H1 (cell line): ENCODE measurements around the gene CNNM3. TPM values are rescaled to one million over a fixed set of nuclear protein-coding genes. Genes with fewer than 3 reads are reported as not detected.

Experiments
- FOSL1 ChIP-seq: IDR thresholded peaks from 2 replicates; pipeline ENCODE4 v1.6.1; 2011; ENCODE audit warnings: mild to moderate bottlenecking, low read depth, low read length, moderate library complexity; ENCODE audit not compliant: insufficient read depth
- JUN ChIP-seq: IDR thresholded peaks from 2 replicates; pipeline ENCODE4 v1.6.1; 2011; ENCODE audit warnings: low read depth, mild to moderate bottlenecking, improper control_type of control experiment, low read length
- POLR2AphosphoS5 ChIP-seq: IDR thresholded peaks from 2 replicates; pipeline ENCODE4 v1.6.1; 2011; ENCODE audit warnings: low read depth, low read length
- SIRT6 ChIP-seq: IDR thresholded peaks from one replicate; pipeline ENCODE4 v1.7.1; 2012; ENCODE audit warnings: low read length, inconsistent platforms
- TAF7 ChIP-seq: optimal IDR thresholded peaks from 2 replicates; pipeline ENCODE3; 2011; ENCODE audit warnings: low read depth, mild to moderate bottlenecking, inconsistent platforms, low read length, moderate library complexity, borderline replicate concordance
- polyA plus RNA-seq, 7 experiments: library from polyadenylated mRNA; depleted of rRNA in 3 of 7; stranded (reverse) in 5 of 7; unstranded in 2 of 7; fragments of >200 nt in 5 of 7; fragments of 200-250 nt in 2 of 7; gene quantifications; 1 replicate in 5 of 7; 2 replicates in 1 of 7; 4 replicates in 1 of 7; pipeline versions ENCODE4 v1.2.1 to v1.2.3, GENCODE V29; 2011 to 2013; ENCODE audit warnings: missing spikeins in 2 of 7, mixed read lengths in 2 of 7
- total RNA-seq: library from RNA; stranded (reverse); fragmentation: NEBNext Ultra II Directional; extraction: Animal tissue kit (Norgen Biotek cat#: 25700); gene quantifications from 2 replicates; pipeline ENCODE4 v1.2.1, GENCODE V29; 2021

CNNM3 gene
- total and polyA plus RNA-seq, 2 of the 8 experiments (the other 6 are each of a cell fraction or from before 2014, with no cell fraction given): 29.1 to 29.2 TPM

GRCh38 chr2:96847586-96847985 lies 31.5 kb downstream of the CNNM3 start (continued):
- no peak for TF ChIP-seq FOSL1
- TF ChIP-seq SIRT6: no peak
- no peak for TF ChIP-seq JUN
- TF ChIP-seq TAF7: no peak
- TF ChIP-seq POLR2AphosphoS5: no peak
